HCT116 (cell line): ENCODE results near the gene LCAT. TPM values are rescaled to one million over a fixed set of nuclear protein-coding genes. Genes with fewer than 3 reads are reported as not detected.

Experiments
- ATAC-seq: fragments of 200-7000 bp; cut with Tn5 transposase; 2 replicates; pipeline ENCODE4 v1.9.1; 2020; ENCODE audit warnings: mild to moderate bottlenecking, moderate library complexity
- BruUV-seq: library from RNA; stranded (reverse); fragments of 400-500 nt; replicated peaks from 2 replicates; lab custom pipeline; 2021; lab: Mats Ljungman, UMichigan
- CTCF ChIA-PET: fragments of 300-600 bp; sonication (Branson Sonifier 250); formaldehyde crosslinking; loops from one replicate; lab custom pipeline; 2021; ENCODE audit warnings: antibody characterized with exemption; lab: Charles Lee
- POLR2A ChIA-PET: fragments of 300-600, 350-600 bp; sonication (Branson Sonifier 250); formaldehyde crosslinking; loops from one replicate; lab custom pipeline; 2021; ENCODE audit warnings: antibody characterized with exemption; lab: Charles Lee
- RAD21 ChIA-PET, 2 experiments: fragments of 300-600 bp; sonication (Branson Sonifier 250); formaldehyde crosslinking; loops; one replicate each; lab custom pipeline; 2023; ENCODE audit warnings: low total read pairs in 2 of 2; ENCODE audit not compliant: uncharacterized antibody in 2 of 2, unreplicated experiment in 2 of 2, low non-redundant PET in 1 of 2; lab: Charles Lee
- DNase-seq: peaks from one replicate; pipeline ENCODE4 v3.0.0-alpha.2; 2010; ENCODE audit warnings: low read depth, low spot score
- H2AFZ ChIP-seq: fragments of 200-600 bp; shearing (Covaris generic), sonication (generic); 2 replicates; pipeline ENCODE4 v1.6.1; 2017; ENCODE audit warnings: low read depth, mixed run types, mixed read lengths, antibody characterized with exemption, low read length; ENCODE audit not compliant: poor library complexity, severe bottlenecking
- H3K27ac ChIP-seq: 2 replicates; pipeline ENCODE4 v1.5.1; 2012; ENCODE audit warnings: low read depth, low read length
- H3K27me3 ChIP-seq: fragments of 200-600 bp; sonication (generic); 2 replicates; pipeline ENCODE4 v1.6.1; 2016; ENCODE audit warnings: mixed run types, low read length, mixed read lengths; ENCODE audit not compliant: insufficient read depth
- H3K36me3 ChIP-seq, 2 experiments: fragments of 200-500 bp in 1 of 2; fragments of 200-600 bp in 1 of 2; sonication (Bioruptor generic) in 1 of 2; sonication (generic) in 1 of 2; 2 replicates each; pipeline versions ENCODE4 v1.5.1 to v1.6.1; 2014 to 2016; ENCODE audit warnings: low read length in 2 of 2, inconsistent platforms in 1 of 2, mixed read lengths in 1 of 2, mixed run types in 1 of 2; ENCODE audit not compliant: insufficient read depth in 2 of 2, control insufficient read depth in 1 of 2
- H3K4me1 ChIP-seq, 2 experiments: fragments of 200-600 bp in 1 of 2; sonication (generic) in 1 of 2; 2 replicates each; pipeline versions ENCODE4 v1.5.1 to v1.6.1; 2012 to 2017; ENCODE audit warnings: low read length in 2 of 2, inconsistent platforms in 1 of 2, mild to moderate bottlenecking in 1 of 2, mixed read lengths in 1 of 2, mixed run types in 1 of 2, moderate library complexity in 1 of 2; ENCODE audit not compliant: insufficient read depth in 2 of 2, control insufficient read depth in 1 of 2
- H3K4me2 ChIP-seq: fragments of 200-600 bp; sonication (generic); 2 replicates; pipeline ENCODE4 v1.6.1; 2017; ENCODE audit warnings: mixed run types, low read length, mixed read lengths
- H3K4me3 ChIP-seq, 2 experiments: fragments of 200-600 bp in 1 of 2; sonication (generic) in 1 of 2; replicated peaks in 1 of 2; 2 replicates each; pipeline ENCODE4 v1.5.1; 2011 to 2016; ENCODE audit warnings: low read length in 2 of 2, control low read depth in 1 of 2, low read depth in 1 of 2, mild to moderate bottlenecking in 1 of 2, mixed read lengths in 1 of 2, mixed run types in 1 of 2
- H3K79me2 ChIP-seq: fragments of 200-600 bp; sonication (generic); 2 replicates; pipeline ENCODE4 v1.6.1; 2017; ENCODE audit warnings: mild to moderate bottlenecking, mixed run types, low read length, moderate library complexity, mixed read lengths; ENCODE audit not compliant: insufficient read depth
- H3K9ac ChIP-seq: fragments of 200-600 bp; sonication (generic); 2 replicates; pipeline ENCODE4 v1.6.1; 2016; ENCODE audit warnings: low read length, mixed read lengths
- H3K9me2 ChIP-seq: fragments of 200-600 bp; sonication (generic), shearing (Covaris generic); 2 replicates; pipeline ENCODE4 v1.6.1; 2017; ENCODE audit warnings: mixed run types, mild to moderate bottlenecking, moderate library complexity; ENCODE audit not compliant: insufficient read depth
- H3K9me3 ChIP-seq, 2 experiments: fragments of 200-500 bp in 1 of 2; fragments of 200-600 bp in 1 of 2; sonication (Bioruptor generic) in 1 of 2; sonication (generic) in 1 of 2; 2 replicates each; pipeline ENCODE4 v1.6.1; 2014 to 2017; ENCODE audit warnings: low read length in 2 of 2, mixed read lengths in 2 of 2, inconsistent platforms in 1 of 2, low read depth in 1 of 2, mild to moderate bottlenecking in 1 of 2, mixed run types in 1 of 2, moderate library complexity in 1 of 2; ENCODE audit not compliant: control insufficient read depth in 1 of 2, insufficient read depth in 1 of 2
- H4K20me1 ChIP-seq: fragments of 200-600 bp; sonication (generic), shearing (Covaris generic); 2 replicates; pipeline ENCODE4 v1.6.1; 2017; ENCODE audit warnings: mixed run types, mild to moderate bottlenecking, moderate library complexity; ENCODE audit not compliant: insufficient read depth
- ATF3 ChIP-seq: IDR thresholded peaks from 2 replicates; pipeline ENCODE4 v1.6.1; 2012
- CTCF ChIP-seq, 3 experiments: fragments of 200-600 bp in 1 of 3; sonication (generic) in 1 of 3; IDR thresholded peaks in 2 of 3; conservative IDR thresholded peaks in 1 of 3; 2 replicates each; pipeline ENCODE4 v1.5.1; 2012 to 2017; ENCODE audit warnings: low read depth in 2 of 3, low read length in 2 of 3, antibody characterized with exemption in 1 of 3, borderline replicate concordance in 1 of 3, control low read depth in 1 of 3, mild to moderate bottlenecking in 1 of 3, mixed read lengths in 1 of 3, mixed run types in 1 of 3, moderate library complexity in 1 of 3; ENCODE audit not compliant: insufficient read depth in 1 of 3
- ELF1 ChIP-seq: IDR thresholded peaks from 2 replicates; pipeline ENCODE4 v1.6.1; 2012; ENCODE audit warnings: low read depth, borderline replicate concordance
- FOSL1 ChIP-seq: IDR thresholded peaks from 2 replicates; pipeline ENCODE4 v1.6.1; 2012; ENCODE audit warnings: low read depth
- JUND ChIP-seq: IDR thresholded peaks from 2 replicates; pipeline ENCODE4 v1.6.1; 2012
- MAX ChIP-seq: IDR thresholded peaks from 2 replicates; pipeline ENCODE4 v1.6.1; 2012
- POLR2A ChIP-seq: IDR thresholded peaks from 2 replicates; pipeline ENCODE4 v1.7.0; 2011; ENCODE audit warnings: borderline replicate concordance; ENCODE audit not compliant: insufficient read depth, insufficient read length; ENCODE audit errors: extremely low read depth
- POLR2AphosphoS5 ChIP-seq: IDR thresholded peaks from 2 replicates; pipeline ENCODE4 v1.6.1; 2011; ENCODE audit warnings: mild to moderate bottlenecking, low read depth, low read length, moderate library complexity
- SRF ChIP-seq: IDR thresholded peaks from 2 replicates; pipeline ENCODE4 v1.6.1; 2012; ENCODE audit warnings: low read depth
- TCF7L2 ChIP-seq: IDR thresholded peaks from 2 replicates; pipeline ENCODE4 v1.7.0; 2011; ENCODE audit warnings: borderline replicate concordance, inconsistent platforms; ENCODE audit not compliant: insufficient read depth, insufficient read length; ENCODE audit errors: extremely low read depth
- ZFX ChIP-seq: fragments of 450-650 bp; IDR thresholded peaks from 2 replicates; pipeline ENCODE4 v1.6.1; 2017
- ZNF274 ChIP-seq: fragments of 200-500 bp; sonication (Bioruptor generic); IDR thresholded peaks from 2 replicates; pipeline ENCODE4 v1.6.1; 2014; ENCODE audit warnings: mild to moderate bottlenecking, low read depth, low read length, inconsistent platforms
- intact Hi-C: fragments of 100-400 bp; cut with micrococcal nuclease; formaldehyde crosslinking; loops from 2 replicates; pipeline ENCODE4 v1.10.0; 2022
- total RNA-seq: library from RNA; stranded (reverse); gene quantifications from one replicate; pipeline ENCODE4 v1.2.1, GENCODE V29; 2021; ENCODE audit not compliant: unreplicated experiment

LCAT gene
- total RNA-seq, 1 experiment from 2014 or later: 17.6 TPM

GRCh38 chr16:67967958-67968399 is 24.1 kb upstream of the LCAT start:
- ATAC-seq (peak; percentile 57), DNase-seq (no peak)
- no peaks in the 10 kb centered on the region for H3K27me3 ChIP-seq
- peaks cover 32% of the 10 kb centered on the region for H3K79me2 ChIP-seq
- H3K9ac ChIP-seq: peak overlapping the region; percentile 92
- intact Hi-C loops: no loop called here
- no peaks in the 10 kb centered on the region for H4K20me1 ChIP-seq
- peaks cover 0 to 2% of the 10 kb centered on the region in 2 experiments; a peak in 1 of 4 replicates for H3K36me3 ChIP-seq
- peak overlapping the region; percentile 86 for H3K4me3 ChIP-seq
- peak overlapping the region; percentile 87 for H3K27ac ChIP-seq
- peak overlapping the region; percentile 87 for H3K4me2 ChIP-seq
- ChIA-PET RAD21 (no interaction called here), CTCF (interaction anchor here (0.6 kb wide), 1 partner anchor 19 kb away, joined by 3 read pairs; no protein-coding TSS in a partner anchor), POLR2A (no interaction called here)
- H3K4me1 ChIP-seq: peaks cover 21 to 26% of the 10 kb centered on the region in 2 experiments
- H3K9me3 ChIP-seq: no peaks in the 10 kb centered on the region
- H3K9me2 ChIP-seq: no peaks in the 10 kb centered on the region
- H2AFZ ChIP-seq: no peak overlapping the region
- no TSS peak for BruUV-seq
- TF ChIP-seq TCF7L2: no peak
- TF ChIP-seq POLR2AphosphoS5: no peak
- no peak for TF ChIP-seq CTCF (IDR thresholded peaks at IDR 0.05 in 2 of 3, conservative IDR thresholded peaks at IDR 0.05 in 1 of 3; ENCODE audit: borderline replicate concordance in 1 of 3, insufficient read depth in 1 of 3, low read depth in 2 of 3, low read length in 2 of 3)
- no peak for TF ChIP-seq JUND
- TF ChIP-seq SRF: no peak
- no peak for TF ChIP-seq ELF1
- no peak for TF ChIP-seq FOSL1
- no peak for TF ChIP-seq ZNF274
- TF ChIP-seq POLR2A: no peak
- TF ChIP-seq MAX: no peak; the same call in 1 of the 2 replicates
- no peak for TF ChIP-seq ATF3
- no peak; the same call in 1 of the 2 replicates for TF ChIP-seq ZFX
